Metanephros (tissue), 1 donor: ENCODE data around the gene ACTN2. TPM values are rescaled to one million over a fixed set of nuclear protein-coding genes. Genes with fewer than 3 reads are reported as not detected.

ENCODE experiments used
- total RNA-seq: library from RNA; depleted of rRNA; stranded (reverse); fragments of >200 nt; gene quantifications from one replicate; pipeline ENCODE4 v1.2.3, GENCODE V29; 2014

ACTN2 gene
- total RNA-seq, result 157 TPM

GRCh38 chr1:236685917-236686814 is at the start of gene ACTN2:
Gene ACTN2 (plus strand): TSS chr1:236686499. CDS start chr1:236686674, 175 bp downstream.

GRCh38 chr1:236795035-236795756 is 108.9 kb downstream of the ACTN2 start, which contains the start of gene MTR:
Gene MTR (plus strand): TSS chr1:236795292. CDS start chr1:236795704, 412 bp downstream.

Other genes starting within 250 kb of the ACTN2 start
- 95.3 TPM for gene LGALS8, start 162.5 kb upstream of the ACTN2 start, total RNA-seq
- gene HEATR1, start 82.0 kb upstream of the ACTN2 start, total RNA-seq, result 33.2 TPM
- gene MTR, start 108.8 kb downstream of the ACTN2 start, total RNA-seq, result 39.1 TPM